ENCODE measurements around the gene PNLIPRP2. TPM values are rescaled to one million over a fixed set of nuclear protein-coding genes. Genes with fewer than 3 reads are reported as not detected.

PNLIPRP2 gene
- not detected in 2 replicates for total RNA-seq

DNA sequence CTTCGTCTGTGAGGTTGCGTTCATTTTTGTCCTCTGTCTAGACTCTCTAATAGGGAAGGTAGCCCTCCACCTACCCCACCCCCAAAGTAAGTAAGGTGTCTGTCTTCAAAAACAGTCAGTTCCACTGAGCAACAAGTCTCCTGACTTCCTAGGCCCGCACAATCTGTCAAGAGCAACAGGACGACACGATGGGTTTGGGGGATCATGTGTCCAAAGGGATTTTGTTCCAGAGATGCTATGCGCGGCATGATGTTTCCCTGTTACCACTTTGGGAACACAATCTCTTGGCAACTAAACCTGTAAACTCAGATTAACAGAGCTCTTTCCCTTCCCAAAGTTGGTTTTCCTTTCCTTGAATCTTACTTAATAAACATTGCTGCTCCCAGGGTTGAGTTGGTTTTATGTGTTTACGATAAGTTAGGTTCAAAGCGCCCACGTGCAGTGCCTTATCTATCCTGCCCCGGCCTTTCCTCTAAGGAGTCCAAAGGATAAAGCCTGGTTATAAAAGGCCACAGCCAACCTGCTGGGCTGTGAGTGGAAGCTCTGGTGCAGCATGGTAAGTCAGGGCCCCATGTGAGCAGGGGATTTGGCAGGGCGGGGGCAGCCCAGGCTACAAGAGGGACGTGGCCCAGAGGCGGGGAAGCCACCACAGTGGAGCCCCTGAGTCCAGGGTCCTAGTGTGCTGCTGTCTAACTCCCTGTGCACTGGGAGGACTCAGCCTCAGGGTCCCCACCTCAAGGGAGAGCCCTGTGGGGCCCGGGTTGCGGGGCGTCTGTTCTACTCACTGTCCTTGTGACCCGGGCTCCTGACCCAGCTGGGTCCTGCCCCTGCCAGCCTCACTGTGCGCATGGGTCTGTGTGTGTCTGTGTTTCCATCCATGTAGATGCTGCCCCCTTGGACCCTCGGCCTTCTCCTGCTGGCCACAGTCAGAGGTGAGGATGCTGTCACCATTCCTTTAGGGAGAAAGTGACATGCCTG lies at the start of gene PNLIPRP2:
Gene PNLIPRP2, plus strand, starts transcription at position 531 of the 978 bp plus-strand sequence.

DNA sequence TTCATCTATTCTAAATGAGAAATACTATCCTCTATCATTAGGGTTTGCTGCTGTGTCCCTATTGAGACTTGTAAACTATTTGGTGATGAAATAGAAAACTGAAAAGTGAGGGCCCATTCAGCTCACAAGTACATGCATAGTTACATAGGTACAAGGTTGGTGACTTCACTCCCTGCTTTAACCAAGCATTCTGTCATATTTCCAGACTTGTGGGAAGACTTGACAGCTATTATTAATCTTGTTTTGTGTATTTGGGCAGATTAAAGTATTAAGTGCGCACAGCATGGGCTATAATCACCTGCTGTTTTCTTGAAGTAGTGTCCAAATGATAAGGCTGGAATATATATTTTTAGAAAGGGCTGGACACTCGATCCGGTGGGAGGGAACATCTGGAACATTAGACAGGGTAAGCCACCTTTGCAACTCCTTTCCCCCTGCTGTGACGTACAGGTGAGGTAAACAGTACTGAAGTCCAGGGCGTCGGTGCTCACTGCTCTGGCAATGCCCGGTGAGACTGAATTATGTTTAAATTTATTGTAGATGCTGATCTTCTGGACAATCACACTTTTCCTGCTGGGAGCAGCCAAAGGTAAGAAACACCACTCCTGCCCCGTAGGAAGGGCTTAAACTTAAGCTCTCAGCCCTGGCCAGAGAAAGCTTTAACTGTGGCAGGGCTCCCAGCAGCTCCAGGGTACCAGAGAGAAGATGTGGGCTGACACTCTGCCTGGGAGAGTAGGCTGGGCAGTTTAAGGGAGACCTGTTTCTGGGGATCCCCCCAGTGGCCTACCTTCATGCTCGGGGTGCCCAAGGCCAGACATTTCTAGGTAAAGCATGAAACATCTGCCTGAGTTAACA lies 29.9 kb upstream of the PNLIPRP2 start, which contains the start of gene PNLIPRP1:
Gene PNLIPRP1, plus strand, starts transcription at position 370 of the 855 bp plus-strand sequence. Its CDS starts 171 bp downstream, at position 541.

Other genes starting within 250 kb of the PNLIPRP2 start
- gene PNLIPRP3, start 193.1 kb upstream of the PNLIPRP2 start, total RNA-seq = not detected in 2 replicates
- not detected in 2 replicates for gene PNLIP, start 75.0 kb upstream of the PNLIPRP2 start, total RNA-seq
- not detected in 2 replicates for gene PNLIPRP1, start 30.0 kb upstream of the PNLIPRP2 start, total RNA-seq
- gene HSPA12A, start 121.6 kb downstream of the PNLIPRP2 start, total RNA-seq = 0.27 and 0.50 TPM in 2 replicates
- 0.07 and 0.13 TPM in 2 replicates for gene ENO4, start 228.5 kb downstream of the PNLIPRP2 start, total RNA-seq